HCT116 (cell line): ENCODE measurements around the gene DNTT.

ENCODE experiments used
- EGR1 ChIP-seq: IDR thresholded peaks from 2 replicates; pipeline ENCODE4 v1.6.1; 2012; ENCODE audit warnings: low read depth
- SIN3A ChIP-seq: IDR thresholded peaks from 2 replicates; pipeline ENCODE4 v1.6.1; 2012; ENCODE audit warnings: low read depth
- YY1 ChIP-seq: IDR thresholded peaks from 2 replicates; pipeline ENCODE4 v1.6.1; 2011; ENCODE audit warnings: low read length, low read depth, moderate library complexity, mild to moderate bottlenecking; ENCODE audit not compliant: insufficient replicate concordance; ENCODE audit errors: extremely low read depth
- ZNF274 ChIP-seq: fragments of 200-500 bp; sonication (Bioruptor generic); IDR thresholded peaks from 2 replicates; pipeline ENCODE4 v1.6.1; 2014; ENCODE audit warnings: mild to moderate bottlenecking, low read depth, low read length, inconsistent platforms
- TF ChIP-seq, protein P1 (sequence below): IDR thresholded peaks from 2 replicates; pipeline ENCODE4 v1.6.1; 2011; ENCODE audit warnings: mild to moderate bottlenecking, low read length, moderate library complexity; ENCODE audit not compliant: insufficient replicate concordance; ENCODE audit errors: extremely low read depth
- TF ChIP-seq, protein P2 (sequence below): IDR thresholded peaks from 2 replicates; pipeline ENCODE4 v1.6.1; 2012

DNA sequence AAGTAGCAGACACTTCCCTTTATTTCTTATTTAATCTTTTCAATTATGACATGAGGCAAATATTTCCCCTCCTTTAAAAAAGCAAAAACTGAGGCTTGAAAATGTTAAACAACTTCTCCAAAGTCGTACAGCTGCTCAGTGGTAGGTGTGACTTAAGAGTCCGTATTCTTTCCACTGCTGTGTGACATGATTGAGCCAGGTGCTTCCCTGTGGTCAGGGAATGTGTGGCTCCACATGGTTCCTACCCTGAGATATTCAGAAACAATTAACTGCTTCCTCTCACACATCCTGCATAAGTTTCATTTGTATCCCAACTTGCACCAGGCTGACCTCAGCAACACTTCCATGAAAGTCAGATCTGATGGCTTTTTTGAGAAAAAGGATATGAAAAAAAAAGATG lies 41.0 kb downstream of the DNTT start:
- TF ChIP-seq ZNF274 (no peak), SIN3A (no peak), YY1 (no peak), EGR1 (no peak)
- TF ChIP-seq, protein P1, sequence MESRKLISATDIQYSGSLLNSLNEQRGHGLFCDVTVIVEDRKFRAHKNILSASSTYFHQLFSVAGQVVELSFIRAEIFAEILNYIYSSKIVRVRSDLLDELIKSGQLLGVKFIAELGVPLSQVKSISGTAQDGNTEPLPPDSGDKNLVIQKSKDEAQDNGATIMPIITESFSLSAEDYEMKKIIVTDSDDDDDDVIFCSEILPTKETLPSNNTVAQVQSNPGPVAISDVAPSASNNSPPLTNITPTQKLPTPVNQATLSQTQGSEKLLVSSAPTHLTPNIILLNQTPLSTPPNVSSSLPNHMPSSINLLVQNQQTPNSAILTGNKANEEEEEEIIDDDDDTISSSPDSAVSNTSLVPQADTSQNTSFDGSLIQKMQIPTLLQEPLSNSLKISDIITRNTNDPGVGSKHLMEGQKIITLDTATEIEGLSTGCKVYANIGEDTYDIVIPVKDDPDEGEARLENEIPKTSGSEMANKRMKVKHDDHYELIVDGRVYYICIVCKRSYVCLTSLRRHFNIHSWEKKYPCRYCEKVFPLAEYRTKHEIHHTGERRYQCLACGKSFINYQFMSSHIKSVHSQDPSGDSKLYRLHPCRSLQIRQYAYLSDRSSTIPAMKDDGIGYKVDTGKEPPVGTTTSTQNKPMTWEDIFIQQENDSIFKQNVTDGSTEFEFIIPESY, result no peak
- TF ChIP-seq, protein P2, sequence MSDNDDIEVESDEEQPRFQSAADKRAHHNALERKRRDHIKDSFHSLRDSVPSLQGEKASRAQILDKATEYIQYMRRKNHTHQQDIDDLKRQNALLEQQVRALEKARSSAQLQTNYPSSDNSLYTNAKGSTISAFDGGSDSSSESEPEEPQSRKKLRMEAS, result no peak
